Endothelial cell of umbilical vein (primary cell): ENCODE measurements around the gene DENND1A. TPM values are rescaled to one million over a fixed set of nuclear protein-coding genes. Genes with fewer than 3 reads are reported as not detected.

Experiments
- BruUV-seq: library from RNA; stranded (reverse); fragments of 400-500 nt; replicated peaks from 2 replicates; lab custom pipeline; 2021; lab: Mats Ljungman, UMichigan
- CTCF ChIA-PET: fragments of 300-600, 350-600 bp; sonication (Branson Sonifier 250); formaldehyde crosslinking; loops from one replicate; lab custom pipeline; 2021; ENCODE audit warnings: antibody characterized with exemption, inconsistent platforms; lab: Charles Lee
- POLR2A ChIA-PET: fragments of 300-600, 350-600 bp; sonication (Branson Sonifier 250); formaldehyde crosslinking; loops from one replicate; lab custom pipeline; 2021; ENCODE audit warnings: antibody characterized with exemption, inconsistent platforms; lab: Charles Lee
- DNase-seq: peaks from one replicate; pipeline ENCODE4 v3.0.0-alpha.2; 2011; ENCODE audit warnings: low read depth, low spot score
- FAIRE-seq: peaks from 2 replicates; lab custom pipeline; 2011; peaks lifted over from hg19 to GRCh38; lab: Jason Lieb, UNC
- H2AFZ ChIP-seq: 2 replicates; pipeline ENCODE4 v1.6.0; 2012; ENCODE audit warnings: low read depth, low read length, control low read depth, inconsistent platforms
- H3K27ac ChIP-seq: 2 replicates; pipeline ENCODE4 v1.5.1; 2011; ENCODE audit warnings: low read depth, mild to moderate bottlenecking, control low read depth, low read length, moderate library complexity; ENCODE audit not compliant: insufficient read depth
- H3K27me3 ChIP-seq, 2 experiments: 2 replicates each; pipeline versions ENCODE4 v1.6.0 to v1.6.1; 2011; ENCODE audit warnings: low read length in 2 of 2, mixed read lengths in 1 of 2; ENCODE audit not compliant: control insufficient read depth in 2 of 2, insufficient read depth in 2 of 2
- H3K36me3 ChIP-seq, 2 experiments: 2 replicates in 1 of 2; 3 replicates in 1 of 2; pipeline ENCODE4 v1.5.1; 2011; ENCODE audit warnings: low read length in 2 of 2, mild to moderate bottlenecking in 1 of 2, moderate library complexity in 1 of 2; ENCODE audit not compliant: control insufficient read depth in 2 of 2, insufficient read depth in 2 of 2; ENCODE audit errors: extremely low read depth in 1 of 2
- H3K4me1 ChIP-seq: 3 replicates; pipeline ENCODE4 v1.5.1; 2011; ENCODE audit warnings: mild to moderate bottlenecking, low read length; ENCODE audit not compliant: control insufficient read depth, insufficient read depth; ENCODE audit errors: extremely low read depth
- H3K4me2 ChIP-seq: 2 replicates; pipeline ENCODE4 v1.6.1; 2011; ENCODE audit warnings: low read length, control low read depth, mixed read lengths; ENCODE audit not compliant: insufficient read depth
- H3K4me3 ChIP-seq, 3 experiments: fragments of 200-600 bp in 1 of 3; sonication (generic), shearing (Covaris generic) in 1 of 3; replicated peaks in 1 of 3; 2 replicates each; pipeline ENCODE4 v1.5.1; 2011 to 2016; ENCODE audit warnings: control low read depth in 3 of 3, low read length in 3 of 3, mild to moderate bottlenecking in 2 of 3, inconsistent platforms in 1 of 3, low read depth in 1 of 3, moderate library complexity in 1 of 3; ENCODE audit not compliant: insufficient read depth in 1 of 3
- H3K79me2 ChIP-seq: 2 replicates; pipeline ENCODE4 v1.6.0; 2012; ENCODE audit warnings: low read length, inconsistent platforms; ENCODE audit not compliant: control insufficient read depth, insufficient read depth
- H3K9ac ChIP-seq: replicated peaks from 2 replicates; pipeline ENCODE3; 2011; ENCODE audit warnings: low read length, control low read depth; ENCODE audit not compliant: insufficient read depth; ENCODE audit errors: extremely low read depth
- H3K9me1 ChIP-seq: replicated peaks from 3 replicates; pipeline ENCODE4 v1.6.0; 2011; ENCODE audit warnings: mild to moderate bottlenecking, low read length; ENCODE audit not compliant: control insufficient read depth, insufficient read depth; ENCODE audit errors: extremely low read depth
- H3K9me3 ChIP-seq: replicated peaks from 2 replicates; pipeline ENCODE4 v1.5.1; 2012; ENCODE audit warnings: low read length, inconsistent platforms; ENCODE audit not compliant: control insufficient read depth, insufficient read depth
- H4K20me1 ChIP-seq: replicated peaks from 2 replicates; pipeline ENCODE3; 2011; ENCODE audit warnings: mild to moderate bottlenecking, low read length; ENCODE audit not compliant: control insufficient read depth, insufficient read depth; ENCODE audit errors: extremely low read depth
- CTCF ChIP-seq, 2 donors: IDR thresholded peaks; 1 replicate in 1 of 2; 2 replicates in 1 of 2; pipeline ENCODE4 v1.5.1; 2011; ENCODE audit warnings: low read length in 2 of 2, mild to moderate bottlenecking in 2 of 2, moderate library complexity in 2 of 2, control low read depth in 1 of 2, inconsistent platforms in 1 of 2, low read depth in 1 of 2; ENCODE audit not compliant: insufficient read depth in 1 of 2; ENCODE audit errors: extremely low read depth in 1 of 2
- EZH2 ChIP-seq: IDR thresholded peaks from 2 replicates; pipeline ENCODE4 v1.6.1; 2012; ENCODE audit warnings: borderline replicate concordance, low read depth, mild to moderate bottlenecking, moderate library complexity, low read length, inconsistent platforms; ENCODE audit not compliant: severe bottlenecking
- FOS ChIP-seq: IDR thresholded peaks from 2 replicates; pipeline ENCODE4 v1.6.1; 2011; ENCODE audit warnings: mild to moderate bottlenecking, low read length, moderate library complexity, borderline replicate concordance; ENCODE audit not compliant: insufficient read depth
- GATA2 ChIP-seq: IDR thresholded peaks from 2 replicates; pipeline ENCODE4 v1.7.0; 2011; ENCODE audit warnings: low read depth, mild to moderate bottlenecking, moderate library complexity, mixed read lengths, low read length; ENCODE audit not compliant: insufficient read length, insufficient read depth
- JUN ChIP-seq: IDR thresholded peaks from 2 replicates; pipeline ENCODE4 v1.6.1; 2011; ENCODE audit warnings: borderline replicate concordance, low read depth; ENCODE audit not compliant: insufficient read length, insufficient read depth
- MAX ChIP-seq: IDR thresholded peaks from 2 replicates; pipeline ENCODE4 v1.6.1; 2011; ENCODE audit not compliant: insufficient read depth, insufficient read length
- MYC ChIP-seq: IDR thresholded peaks from one replicate; pipeline ENCODE4 v1.6.1; 2011; ENCODE audit warnings: mild to moderate bottlenecking, low read depth, low read length
- POLR2A ChIP-seq: IDR thresholded peaks from 2 replicates; pipeline ENCODE4 v1.6.1; 2012; ENCODE audit warnings: low read depth, mild to moderate bottlenecking, control low read depth, low read length
- POLR2AphosphoS5 ChIP-seq: IDR thresholded peaks from 2 replicates; pipeline ENCODE4 v1.6.1; 2012; ENCODE audit warnings: low read depth, mild to moderate bottlenecking, control low read depth, low read length, moderate library complexity; ENCODE audit not compliant: insufficient read depth
- dilution Hi-C: fragments of 300-500 bp; cut with MboI; formaldehyde crosslinking; loops from one replicate; pipeline ENCODE4 v1.15.0; 2019; ENCODE audit warnings: low sequenced_read_pairs; ENCODE audit not compliant: extremely low pct_ligation_motif_present
- intact Hi-C: fragments of 100-400 bp; cut with micrococcal nuclease; formaldehyde crosslinking; loops from one replicate; pipeline ENCODE4 v1.10.0; 2022
- polyA plus RNA-seq, 4 experiments: library from polyadenylated mRNA; depleted of rRNA in 3 of 4; stranded (reverse) in 3 of 4; unstranded in 1 of 4; fragments of >200 nt; gene quantifications; 2 replicates each; pipeline versions ENCODE4 v1.2.1 to v1.2.3, GENCODE V29; 2011 to 2012; ENCODE audit warnings: missing spikeins in 1 of 4
- total RNA-seq: library from RNA; stranded (reverse); gene quantifications from 2 replicates; pipeline ENCODE4 v1.2.3, GENCODE V29; 2021

The DENND1A gene
- total and polyA plus RNA-seq, 2 donors (not counting 3 experiments of a cell fraction or from before 2014, with no cell fraction given), result 18.5 to 24.5 TPM

- no peak overlapping the region for H3K4me2 ChIP-seq
- intact Hi-C loops, result loop anchor here (10.0 kb wide), 1 partner anchor 380 kb away; no protein-coding TSS in a partner anchor
- H3K79me2 ChIP-seq, result peaks cover 20% of the 10 kb centered on the region
- peaks cover 2% of the 10 kb centered on the region for H3K9me1 ChIP-seq
- H3K9ac ChIP-seq, result no peak overlapping the region
- H3K4me3 ChIP-seq, result no peak overlapping the region
- DNase-seq (no peak), FAIRE-seq (no peak)
- POLR2A ChIA-PET, result no interaction called here
- H3K27me3 ChIP-seq, result no peaks in the 10 kb centered on the region
- H3K4me1 ChIP-seq, result peaks cover 22% of the 10 kb centered on the region
- no TSS peak for BruUV-seq
- no peak overlapping the region for H2AFZ ChIP-seq
- no peak overlapping the region for H3K27ac ChIP-seq
- H4K20me1 ChIP-seq, result peaks cover 3% of the 10 kb centered on the region
- dilution Hi-C loops, result no loop called here
- TF ChIP-seq GATA2 (no peak), EZH2 (no peak), MAX (no peak), CTCF (IDR thresholded peaks at IDR 0.05; ENCODE audit: extremely low read depth in 1 of 2, insufficient read depth in 1 of 2, low read depth in 1 of 2, low read length in 2 of 2) (no peak), MYC (no peak), FOS (no peak), JUN (no peak), POLR2A (no peak), POLR2AphosphoS5 (no peak)
- H3K9me3 ChIP-seq, result no peaks in the 10 kb centered on the region
- no peaks in the 10 kb centered on the region for H3K36me3 ChIP-seq
- CTCF ChIA-PET, result no interaction called here
Measured at GRCh38 chr9:123924727-123925126, 5.2 kb downstream of the DENND1A start.
